NOMO-1 treated with dmso at 0.1 percent for 144 hours (cell line): ENCODE results near the gene TSTD2.
A peak's percentile ranks its signal among the peaks of the same experiment; 100 is the strongest.

Source experiments
- DNase-seq: peaks from one replicate; lab custom pipeline; 2025; ENCODE audit not compliant: unreplicated experiment; lab: John Stamatoyannopoulos, UW

TSTD2 gene

DNA sequence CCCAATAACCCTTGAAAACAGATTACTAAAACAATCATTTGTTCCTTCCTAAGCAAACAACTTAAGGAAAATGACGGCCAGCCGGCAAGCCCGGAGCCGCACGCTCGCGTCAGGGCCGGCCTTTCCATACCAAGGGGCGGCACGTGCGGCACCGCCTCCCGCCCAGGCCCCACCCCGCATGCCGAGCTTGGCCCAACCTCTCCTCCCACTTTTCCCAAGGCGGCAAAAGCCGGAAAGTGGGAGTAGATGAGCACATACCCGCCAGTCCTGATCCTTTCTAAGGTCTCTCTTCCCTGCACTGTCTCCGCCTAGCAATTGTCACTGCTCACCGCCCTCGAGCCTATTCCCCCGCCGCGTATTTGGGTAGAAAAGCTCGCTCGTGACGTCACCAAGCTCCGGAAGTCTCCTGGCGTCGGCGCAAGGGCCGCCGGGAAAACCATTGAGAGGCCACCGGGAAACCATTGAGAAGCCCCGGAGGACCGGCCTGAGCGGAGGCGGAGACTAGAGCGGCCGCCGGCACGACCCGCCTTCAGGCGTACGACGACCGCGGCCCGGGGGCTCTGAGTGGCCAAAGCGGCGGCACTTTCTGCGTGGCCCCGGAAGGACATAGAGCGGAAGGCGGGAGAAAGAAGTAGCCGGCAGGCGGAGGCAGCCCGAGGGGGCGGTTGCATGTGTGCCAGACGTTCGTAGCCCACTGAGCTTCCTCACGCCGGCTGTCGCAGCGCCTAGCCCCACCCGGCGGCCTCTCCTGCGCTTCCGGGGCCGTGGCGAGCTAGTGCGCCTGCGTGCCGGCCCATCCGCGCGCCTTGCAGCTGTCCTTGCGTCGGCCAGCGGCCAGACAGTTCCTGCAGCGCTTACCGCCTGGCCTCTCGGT, at the start of gene TSTD2, which contains the start of gene NCBP1:
Gene TSTD2, minus strand, starts transcription at position 384 of the 874 bp plus-strand sequence. CDS start 5,806 bp downstream, outside the sequence.
Gene NCBP1, plus strand, starts transcription at position 837 of the 874 bp plus-strand sequence. CDS start 61 bp downstream, outside the sequence.
- peak; percentile 99 for DNase-seq

DNA sequence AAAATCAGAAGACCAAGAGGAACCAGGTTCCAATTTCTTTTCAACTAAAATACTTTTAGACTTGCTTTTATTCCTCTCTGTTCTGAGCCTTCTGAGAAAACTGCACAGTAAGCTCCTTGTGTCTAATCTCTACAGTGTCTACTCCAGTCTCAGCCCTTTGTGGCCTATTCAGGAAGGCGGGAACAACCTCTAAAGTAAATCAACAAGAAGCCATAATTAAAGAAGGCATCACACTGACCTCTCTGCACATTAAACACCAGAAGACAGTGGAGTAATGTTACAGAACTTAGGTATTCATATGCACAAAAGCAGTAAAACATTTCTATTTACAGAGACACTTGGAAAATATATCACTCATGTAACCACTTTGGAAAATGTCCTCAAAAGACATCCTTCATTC, 49.1 kb upstream of the TSTD2 start:
- DNase-seq, result no peak

DNA sequence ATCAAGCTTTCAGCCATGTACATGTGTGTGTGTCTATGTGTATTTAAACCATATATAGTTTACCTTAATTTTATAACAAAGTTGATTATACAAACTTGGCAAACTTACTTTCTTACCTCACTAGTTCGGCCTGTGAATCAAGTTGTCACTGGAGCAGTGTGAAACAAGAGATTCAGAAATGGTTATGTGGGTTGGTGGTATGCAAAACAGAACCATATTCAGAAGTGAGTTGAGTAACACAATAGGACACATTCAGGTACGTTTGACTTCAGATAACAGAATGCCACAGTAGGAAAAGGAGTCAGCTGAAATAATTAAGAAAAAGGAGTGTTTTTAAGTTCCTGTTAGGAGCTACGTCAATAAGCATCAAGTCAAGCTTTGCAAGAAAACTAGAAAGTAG, 42.5 kb upstream of the TSTD2 start:
- DNase-seq, result no peak

DNA sequence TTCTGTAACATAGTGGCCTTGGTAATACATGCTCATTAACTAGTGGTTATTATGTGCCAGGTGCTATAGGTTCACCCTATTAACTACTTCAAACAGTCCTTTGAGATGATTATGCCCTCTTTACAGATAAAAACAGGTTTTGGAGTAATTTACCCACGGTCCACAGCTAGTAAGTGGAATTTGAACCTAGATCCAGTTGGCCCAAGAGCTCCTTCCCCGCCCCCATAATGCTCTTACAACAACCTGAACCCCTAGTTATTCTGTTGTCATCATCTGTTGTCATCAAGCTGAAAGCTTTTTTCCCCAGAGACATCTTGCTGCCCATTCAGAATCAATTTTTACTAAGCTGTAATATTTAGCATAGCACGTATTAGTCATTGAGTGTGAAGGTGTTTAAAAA, 40.8 kb upstream of the TSTD2 start:
- DNase-seq, result no peak

DNA sequence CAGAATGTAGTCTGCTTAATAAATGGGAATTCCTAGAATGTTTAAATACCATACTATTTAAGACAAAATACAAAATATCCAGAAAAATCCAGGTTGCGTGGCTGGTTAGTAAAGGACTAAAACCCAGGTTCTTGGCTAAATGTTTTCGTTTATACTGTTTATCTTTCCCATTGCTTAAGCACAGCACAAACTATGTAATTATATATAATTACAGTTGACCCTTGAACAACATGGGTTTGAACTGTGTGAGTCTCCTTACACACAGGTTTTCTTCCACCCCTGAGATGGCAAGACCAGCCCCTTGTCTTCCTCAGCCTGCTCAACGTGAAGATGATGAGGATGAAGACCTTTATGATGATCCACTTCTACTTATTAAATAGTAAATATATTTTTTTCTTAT, 39.2 kb upstream of the TSTD2 start:
- DNase-seq, result no peak

DNA sequence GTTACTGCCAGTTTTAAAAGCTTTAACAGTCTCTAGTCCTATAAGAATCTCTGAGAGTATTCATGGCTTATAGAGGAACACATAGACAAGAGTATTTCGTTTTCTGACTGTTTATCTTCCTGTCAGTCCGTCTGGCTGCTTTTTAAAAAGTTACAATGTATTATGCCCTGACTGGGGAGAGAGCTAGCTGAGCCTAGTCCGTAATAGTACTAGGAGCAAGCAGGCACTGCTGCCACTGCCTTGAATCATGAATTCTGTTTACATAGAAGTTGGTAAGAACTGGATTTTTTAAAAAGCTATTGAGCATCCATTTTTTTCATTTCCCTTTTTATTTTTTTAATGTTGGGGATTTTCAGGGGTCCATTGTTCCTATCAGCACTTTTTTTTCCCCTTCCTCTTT, 37.4 kb upstream of the TSTD2 start:
- DNase-seq, result no peak

DNA sequence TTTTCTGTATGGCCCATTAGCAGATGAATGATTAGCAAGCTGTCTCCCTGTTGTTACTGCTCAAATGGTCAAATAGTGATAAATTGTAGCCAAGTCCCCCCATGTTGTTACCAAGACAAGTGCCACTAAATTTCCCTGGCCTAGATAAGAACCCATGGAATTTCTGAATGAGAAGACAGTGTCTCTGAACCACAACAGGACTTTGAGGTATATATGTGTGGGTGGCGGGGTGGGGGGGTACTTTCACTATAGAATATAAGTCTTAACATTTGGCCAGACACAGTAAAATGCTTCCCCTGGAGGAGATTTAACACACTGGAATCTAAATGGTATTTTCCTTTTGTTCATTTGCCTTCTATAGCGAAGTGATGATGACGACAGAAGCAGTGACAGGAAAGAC, 35.3 kb upstream of the TSTD2 start:
- DNase-seq, result no peak

DNA sequence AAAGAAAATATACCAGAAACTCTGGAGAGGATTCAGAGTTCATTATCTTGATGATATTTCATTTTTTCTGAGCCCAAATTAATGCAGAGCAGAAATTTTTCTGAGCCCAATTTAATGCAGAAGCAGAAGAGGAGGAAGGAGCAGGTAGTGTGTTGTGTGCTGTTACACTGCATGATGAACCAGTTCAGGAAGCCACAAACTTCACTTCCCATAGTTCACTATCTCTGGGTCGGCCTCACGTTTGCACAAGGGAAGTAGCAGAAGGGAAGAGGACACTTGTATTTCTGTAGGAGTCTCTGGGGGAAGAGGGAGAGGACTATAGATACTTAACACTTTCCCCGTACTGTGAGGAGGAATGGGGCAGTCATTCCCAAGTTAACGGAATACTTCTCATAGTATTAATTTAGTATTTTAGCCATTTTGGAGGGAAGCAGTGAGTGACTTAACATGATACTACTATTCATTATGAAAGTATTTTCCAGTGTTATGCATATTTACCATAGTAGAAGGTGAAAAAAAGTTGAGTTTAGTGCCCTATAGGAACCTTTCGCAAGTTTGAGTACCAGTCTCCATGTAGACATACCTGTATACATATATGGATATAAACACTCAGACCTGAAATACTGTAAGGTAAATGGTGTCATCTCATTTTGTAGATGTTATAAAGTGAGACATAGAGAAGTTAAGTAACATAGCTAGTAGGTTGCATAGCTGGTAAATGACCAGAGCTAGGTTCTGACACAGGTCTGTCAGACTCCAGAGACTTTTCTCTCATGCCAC, 33.9 kb upstream of the TSTD2 start:
- no peak for DNase-seq

DNA sequence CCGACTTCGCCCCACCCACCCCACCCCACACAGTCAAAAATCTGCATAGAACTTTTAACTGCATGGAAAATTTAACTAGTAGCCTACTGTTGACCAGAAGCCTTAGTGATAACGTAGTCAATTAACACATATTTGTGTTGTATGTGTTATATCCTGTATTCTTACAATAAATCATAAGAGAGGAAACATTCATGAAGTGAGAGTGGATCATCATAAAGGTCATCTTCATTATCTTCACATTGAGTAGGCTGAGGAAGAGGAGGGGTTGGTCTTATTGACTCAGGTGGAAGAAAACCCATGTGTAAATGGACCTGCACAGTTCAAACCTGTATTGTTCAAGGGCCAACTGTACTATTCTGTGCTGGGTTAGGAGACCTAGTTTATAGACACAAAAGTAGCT, 32.6 kb upstream of the TSTD2 start:
- DNase-seq, result no peak

DNA sequence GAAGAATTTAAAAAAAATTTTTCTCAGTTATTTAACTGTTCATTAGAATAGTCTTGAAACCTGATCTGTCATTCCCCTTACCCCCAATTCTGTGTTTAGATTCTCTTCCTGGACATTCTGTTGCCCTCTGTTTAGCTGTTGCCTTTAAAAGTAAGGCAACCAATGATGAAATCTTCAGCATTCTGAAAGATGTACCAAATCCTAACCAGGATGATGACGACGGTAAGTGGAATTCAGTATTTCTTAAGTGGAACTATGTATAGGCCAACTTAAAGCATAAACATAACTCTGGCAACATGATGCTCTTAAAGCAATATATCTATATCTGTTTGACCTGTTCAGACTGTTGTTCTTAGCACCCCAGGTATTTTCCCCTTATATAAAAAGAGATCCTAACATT, 27.7 kb upstream of the TSTD2 start:
- no peak for DNase-seq

DNA sequence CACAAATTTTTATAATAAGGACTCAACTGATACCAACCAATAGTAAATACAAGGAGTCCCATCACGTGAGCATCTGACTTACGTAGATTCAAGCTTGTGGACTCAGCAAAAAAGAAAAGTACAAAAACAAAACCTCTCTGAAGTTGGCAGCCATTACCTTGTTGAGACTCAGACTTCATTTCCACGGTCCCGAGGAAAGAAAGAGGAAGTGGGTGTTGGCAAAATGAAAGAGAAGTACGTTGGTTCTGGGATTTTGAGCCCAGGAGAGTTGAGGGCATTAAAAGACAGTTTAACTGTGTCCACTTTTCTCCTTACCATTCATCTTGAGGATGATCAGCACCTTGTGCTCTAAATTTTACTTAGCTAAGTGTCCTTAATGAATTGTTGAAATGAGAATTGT, 27.2 kb upstream of the TSTD2 start:
- DNase-seq, result no peak

DNA sequence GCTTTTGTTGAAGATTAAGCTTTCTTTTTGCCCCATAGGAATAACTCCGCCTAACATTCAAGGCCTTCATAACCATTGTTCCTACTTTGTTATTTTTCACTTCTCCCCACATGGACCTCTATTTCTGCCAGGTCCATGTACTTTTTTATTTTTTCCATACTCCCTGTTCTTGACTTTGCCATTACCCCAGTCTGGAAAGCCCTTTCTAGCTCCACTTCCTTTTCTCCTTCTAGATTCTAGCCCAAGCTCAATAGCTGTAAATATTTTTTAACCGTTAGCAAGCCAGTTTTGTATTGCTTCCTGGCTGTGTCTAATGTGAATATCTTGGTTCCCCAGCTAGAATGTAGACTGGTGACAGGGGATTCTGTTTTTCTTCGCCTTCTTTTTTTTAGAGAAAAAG, 26.6 kb upstream of the TSTD2 start:
- DNase-seq, result no peak

DNA sequence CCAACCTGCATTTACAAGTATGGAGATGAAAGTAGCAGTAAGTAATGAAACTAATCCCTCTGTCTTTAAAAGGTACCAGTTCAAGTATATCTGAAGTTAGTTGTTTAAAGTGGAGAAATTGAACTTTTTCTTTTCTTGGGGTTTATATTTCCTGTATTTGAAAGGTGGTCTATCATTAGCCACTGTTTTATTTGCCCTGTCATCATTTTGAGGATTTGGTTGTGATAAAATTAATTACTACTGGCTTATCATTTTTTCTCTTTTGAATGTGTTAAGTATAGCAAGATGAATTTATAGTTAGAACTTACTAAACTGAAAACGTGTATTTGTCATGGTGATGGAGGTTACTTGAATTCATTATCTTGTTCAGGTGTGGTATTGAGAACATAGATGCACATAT, 25.5 kb upstream of the TSTD2 start:
- DNase-seq, result no peak

DNA sequence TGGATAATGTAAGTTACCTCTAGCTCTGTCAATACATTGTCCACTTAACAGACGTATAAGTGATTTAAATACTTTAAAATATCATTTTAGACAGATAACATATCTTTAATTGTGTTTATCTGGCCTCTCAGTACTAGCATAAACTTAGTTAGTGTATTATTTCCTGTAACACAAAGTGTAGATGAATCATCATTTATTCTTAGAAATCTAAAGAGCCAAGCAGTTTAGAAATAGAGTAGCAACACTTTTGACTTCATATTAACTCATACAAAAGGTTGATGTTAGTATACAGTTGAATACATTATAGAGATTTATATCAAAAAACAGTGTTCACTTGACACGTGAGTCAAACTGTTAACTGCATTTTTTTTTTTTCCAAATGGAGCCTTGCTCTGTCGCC, 18.5 kb upstream of the TSTD2 start:
- DNase-seq, result no peak

DNA sequence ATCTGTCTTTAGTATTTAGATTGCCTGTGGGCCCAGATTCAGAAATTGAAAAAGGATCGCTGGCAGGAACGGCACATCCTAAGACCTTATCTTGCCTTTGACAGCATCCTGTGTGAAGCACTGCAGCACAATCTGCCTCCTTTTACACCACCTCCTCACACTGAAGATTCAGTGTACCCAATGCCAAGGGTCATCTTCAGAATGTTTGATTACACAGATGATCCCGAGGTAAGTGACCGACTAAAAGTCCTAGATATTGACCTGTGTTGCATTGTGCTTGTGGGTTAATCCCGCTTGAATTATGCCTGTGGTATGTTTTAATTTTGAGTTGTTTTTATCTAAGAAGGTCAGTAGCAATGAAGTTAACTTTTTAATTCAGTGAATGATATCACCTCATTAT, 14.8 kb upstream of the TSTD2 start:
- DNase-seq, result no peak

DNA sequence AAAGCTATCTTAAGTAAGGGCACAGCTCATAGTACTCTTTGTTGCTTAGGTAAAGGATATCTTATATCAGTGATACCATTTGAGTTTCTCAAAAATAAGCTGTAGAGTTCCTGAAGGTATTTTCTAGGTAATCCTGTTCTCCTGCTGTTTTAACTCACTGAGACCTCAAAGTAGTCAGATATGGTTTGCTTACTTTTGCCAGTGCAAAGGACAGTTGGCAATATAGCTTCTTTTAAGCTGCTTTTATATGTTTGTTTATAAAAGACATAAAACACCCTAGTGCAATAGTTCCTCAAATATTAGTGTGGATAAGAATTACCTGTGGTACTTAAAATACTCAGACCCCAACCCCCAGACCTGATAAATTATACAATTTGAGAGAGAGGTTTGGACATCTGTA, 12.6 kb upstream of the TSTD2 start:
- no peak for DNase-seq

DNA sequence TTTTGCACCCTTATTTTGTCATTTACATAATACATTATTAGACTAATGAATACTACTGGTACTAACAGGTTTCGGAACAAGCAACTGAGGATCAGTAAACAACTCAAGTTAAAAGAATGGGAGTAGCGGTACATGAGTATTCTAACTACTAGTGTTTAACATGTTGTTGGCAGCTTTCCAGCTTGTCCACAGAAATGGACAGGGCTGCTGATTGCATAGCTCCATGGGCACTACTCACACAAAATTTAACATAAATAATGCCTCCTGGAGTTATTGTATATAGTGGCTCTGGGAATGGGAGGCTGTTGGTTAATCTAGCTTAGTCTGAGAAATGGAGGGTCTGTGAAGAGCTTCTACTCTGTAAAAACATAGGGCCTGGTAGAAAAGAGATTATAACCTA, 7.2 kb upstream of the TSTD2 start:
- no peak for DNase-seq

DNA sequence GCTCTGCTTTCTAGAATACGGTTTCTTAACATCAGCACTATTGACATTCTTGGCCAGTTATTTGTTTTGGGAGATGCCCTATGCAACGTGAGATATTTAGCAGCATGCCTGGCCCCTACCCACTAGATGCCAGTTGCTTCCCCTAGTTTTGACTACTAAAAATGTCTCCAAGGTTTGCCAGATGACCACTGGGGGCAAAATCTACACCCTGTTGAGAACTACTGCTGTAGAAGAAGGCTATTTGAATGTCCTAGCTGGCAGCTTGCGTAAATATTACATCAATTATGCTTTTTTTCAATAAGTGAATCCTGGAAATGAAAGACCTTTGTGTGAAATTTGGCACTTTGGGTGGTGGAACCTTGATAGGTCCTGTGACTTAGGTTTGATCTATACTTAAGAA, 5.5 kb upstream of the TSTD2 start:
- DNase-seq, result no peak

DNA sequence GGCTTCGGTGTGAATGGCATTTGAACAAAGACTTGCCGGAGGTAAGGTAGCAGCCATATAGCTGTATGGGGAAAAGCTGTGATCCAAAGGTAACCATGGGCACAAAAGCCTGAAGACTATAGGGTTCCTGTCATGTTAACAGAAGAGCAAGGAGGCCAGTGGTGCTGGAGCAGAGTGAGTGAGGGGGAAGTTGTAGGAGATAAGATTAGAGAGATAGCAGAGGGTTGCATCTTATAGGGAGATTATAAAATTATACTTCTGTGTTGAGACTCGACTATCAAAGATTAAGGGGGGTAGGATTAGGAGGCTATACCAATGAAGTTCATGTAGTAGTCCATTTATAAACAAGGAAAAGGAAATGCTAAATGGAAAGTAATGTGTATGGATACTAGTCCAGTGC, 3.7 kb upstream of the TSTD2 start:
- no peak for DNase-seq

DNA sequence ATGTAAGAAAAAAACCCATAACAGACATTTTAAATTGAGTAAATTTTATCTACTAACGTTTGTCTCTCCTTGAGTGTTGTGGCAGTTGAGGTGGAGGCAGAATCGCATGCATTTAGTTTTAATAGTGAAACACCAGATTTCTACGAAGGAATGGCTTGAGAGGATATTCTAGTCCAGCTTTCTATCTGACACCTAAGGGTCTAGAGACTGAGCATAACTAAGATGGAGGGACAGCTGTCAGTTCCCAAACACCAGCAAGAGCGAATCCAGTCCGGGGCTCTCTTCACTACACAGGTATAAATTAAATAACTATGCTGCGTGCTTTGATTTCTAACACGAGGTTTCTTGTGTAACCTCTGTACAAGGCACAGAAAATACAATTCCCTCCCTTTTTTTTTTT, 1.9 kb upstream of the TSTD2 start:
- no peak for DNase-seq

DNA sequence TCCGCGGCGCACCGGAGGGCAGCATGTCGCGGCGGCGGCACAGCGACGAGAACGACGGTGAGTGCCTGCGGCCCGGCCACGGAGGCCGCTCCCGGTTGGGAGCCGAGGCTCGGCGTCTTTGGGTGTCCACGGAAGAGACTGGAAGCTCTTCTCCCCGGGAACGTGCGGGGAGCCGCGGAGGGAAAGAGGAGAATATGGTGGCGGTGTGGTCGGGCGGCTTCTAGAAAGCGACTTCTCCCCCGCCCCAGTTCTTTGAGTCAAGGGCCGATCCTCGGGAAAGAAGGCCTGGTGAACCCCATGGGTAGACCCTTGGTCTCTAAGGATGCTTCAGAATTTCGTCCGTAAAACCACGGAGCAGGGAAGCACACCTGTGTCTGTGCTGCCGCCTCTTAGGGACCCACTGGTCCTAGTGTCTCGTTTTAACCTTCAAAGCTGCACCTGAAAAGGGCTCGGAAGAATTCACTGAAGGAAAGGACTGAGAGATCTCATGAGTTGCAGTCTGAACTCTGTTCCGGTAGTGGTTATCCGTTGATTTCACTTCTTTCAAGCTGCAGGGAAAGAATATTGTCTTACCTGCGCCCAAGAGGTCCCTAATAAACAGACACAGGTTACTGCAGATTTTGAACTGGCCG, 807 bp upstream of the TSTD2 start:
- no peak for DNase-seq
